WERI-Rb-1 (cell line): Measurements from ENCODE around the gene ACADVL.
A peak's percentile ranks its signal among the peaks of the same experiment; 100 is the strongest.

Experiments used
- DNase-seq: peaks from one replicate; pipeline ENCODE4 v3.0.0-alpha.2; 2020
- H3K27ac ChIP-seq: fragments of 250-450 bp; sonication (Bioruptor Pico); 2 replicates; pipeline ENCODE4 v1.5.1; 2020; ENCODE audit warnings: mild to moderate bottlenecking, moderate library complexity
- H3K27me3 ChIP-seq: fragments of 250-450 bp; sonication (Bioruptor Pico); 2 replicates; pipeline ENCODE4 v1.5.1; 2021; ENCODE audit warnings: mild to moderate bottlenecking, low read depth, moderate library complexity; ENCODE audit not compliant: insufficient read depth, severe bottlenecking
- H3K36me3 ChIP-seq: fragments of 250-450 bp; sonication (Bioruptor Pico); 2 replicates; pipeline ENCODE4 v1.5.1; 2020; ENCODE audit warnings: mild to moderate bottlenecking, moderate library complexity
- H3K4me3 ChIP-seq: 2 replicates; pipeline ENCODE4 v1.5.1; 2011; ENCODE audit warnings: low read depth, mild to moderate bottlenecking, control low read depth, low read length
- H3K9me3 ChIP-seq: fragments of 250-450 bp; sonication (Bioruptor Pico); 2 replicates; pipeline ENCODE4 v1.5.1; 2021; ENCODE audit warnings: mild to moderate bottlenecking, moderate library complexity; ENCODE audit not compliant: severe bottlenecking
- CTCF ChIP-seq: IDR thresholded peaks from 2 replicates; pipeline ENCODE4 v1.5.1; 2011; ENCODE audit warnings: low read depth, mild to moderate bottlenecking, control low read depth, inconsistent platforms, low read length

ACADVL gene

GRCh38 chr17:7225711-7226331 is 6.1 kb downstream of the ACADVL start:
- H3K4me3 ChIP-seq = no peak overlapping the region
- H3K27ac ChIP-seq = no peak overlapping the region
- no peaks in the 10 kb centered on the region for H3K27me3 ChIP-seq
- no peaks in the 10 kb centered on the region for H3K9me3 ChIP-seq
- DNase-seq = no peak
- H3K36me3 ChIP-seq = peaks cover 98% of the 10 kb centered on the region
- no peak for TF ChIP-seq CTCF

- peaks cover 93% of the 10 kb centered on the region for H3K36me3 ChIP-seq
- TF ChIP-seq CTCF = no peak
- H3K9me3 ChIP-seq = no peaks in the 10 kb centered on the region
- no peak overlapping the region for H3K4me3 ChIP-seq
- no peak overlapping the region for H3K27ac ChIP-seq
- DNase-seq = no peak
- no peaks in the 10 kb centered on the region for H3K27me3 ChIP-seq
Measured at GRCh38 chr17:7226721-7227710, 7.3 kb downstream of the ACADVL start.

- no peak for TF ChIP-seq CTCF
- no peak overlapping the region for H3K4me3 ChIP-seq
- no peak for DNase-seq
- H3K9me3 ChIP-seq = no peaks in the 10 kb centered on the region
- no peak overlapping the region for H3K27ac ChIP-seq
- H3K36me3 ChIP-seq = peaks cover 81% of the 10 kb centered on the region
- H3K27me3 ChIP-seq = no peaks in the 10 kb centered on the region
Measured at GRCh38 chr17:7228920-7229319, 9.2 kb downstream of the ACADVL start.

- no peak overlapping the region for H3K4me3 ChIP-seq
- no peaks in the 10 kb centered on the region for H3K27me3 ChIP-seq
- no peak for DNase-seq
- no peak for TF ChIP-seq CTCF
- peaks cover 77% of the 10 kb centered on the region for H3K36me3 ChIP-seq
- no peak overlapping the region for H3K27ac ChIP-seq
- H3K9me3 ChIP-seq = no peaks in the 10 kb centered on the region
Measured at GRCh38 chr17:7229504-7229903, 9.8 kb downstream of the ACADVL start.

- Histone ChIP-seq H3K9me3 (no peaks in the 10 kb centered on the region), H3K36me3 (peaks cover 77% of the 10 kb centered on the region), H3K27me3 (no peaks in the 10 kb centered on the region), H3K4me3 (peak overlapping the region; percentile 92; the same call in 1 of the 2 replicates), H3K27ac (no peak overlapping the region)
- DNase-seq = no peak
- no peak for TF ChIP-seq CTCF
Measured at GRCh38 chr17:7232114-7232513, 12.4 kb downstream of the ACADVL start.
